Right lobe of liver (tissue), 6 donors: Measurements from ENCODE around the gene STPG4. TPM values are rescaled to one million over a fixed set of nuclear protein-coding genes. Genes with fewer than 3 reads are reported as not detected.

Experiments
- ATAC-seq, 4 donors: fragments of 200-7000 bp; cut with Tn5 transposase; one replicate each; pipeline ENCODE4 v1.9.1; 2020; ENCODE audit warnings: mild to moderate bottlenecking in 4 of 4, moderate library complexity in 4 of 4
- DNase-seq, 3 donors: peaks; one replicate each; pipeline ENCODE4 v3.0.0-alpha.2; 2020
- H3K27ac ChIP-seq, 3 donors: fragments of 200-600 bp; one replicate each; pipeline ENCODE4 v1.8.0; 2022
- H3K27me3 ChIP-seq, 2 donors: fragments of 200-600 bp; one replicate each; pipeline ENCODE4 v1.8.0; 2022
- H3K36me3 ChIP-seq, 4 donors: fragments of 200-600 bp; sonication (generic) in 1 of 4; one replicate each; pipeline versions ENCODE4 v1.5.1 to v1.8.0; 2017 to 2022; ENCODE audit warnings: control low read depth in 1 of 4
- H3K4me1 ChIP-seq, 4 donors: fragments of 200-600 bp; sonication (generic) in 1 of 4; one replicate each; pipeline versions ENCODE4 v1.5.1 to v1.8.0; 2017 to 2022; ENCODE audit warnings: control low read depth in 1 of 4
- H3K4me3 ChIP-seq, 3 donors: fragments of 200-600 bp; one replicate each; pipeline ENCODE4 v1.8.0; 2022
- H3K9me3 ChIP-seq, 4 donors: fragments of 200-600 bp; sonication (generic) in 1 of 4; one replicate each; pipeline versions ENCODE4 v1.5.1 to v1.8.0; 2017 to 2022; ENCODE audit warnings: control low read depth in 1 of 4
- POLR2A ChIP-seq: fragments of 450-650 bp; IDR thresholded peaks from one replicate; pipeline ENCODE4 v1.6.1; 2017; ENCODE audit warnings: antibody characterized with exemption, mild to moderate bottlenecking
- WGBS: methylation state at CpG from one replicate; pipeline ENCODE4 v1.1.6; 2018; ENCODE audit warnings: low coverage, low lambda C conversion rate; ENCODE audit not compliant: insufficient coverage; ENCODE audit errors: missing lambda C conversion rate; 5-methylcytosine and 5-hydroxymethylcytosine counted together
- intact Hi-C, 2 donors: fragments of 100-400 bp; cut with DNase I; formaldehyde crosslinking; loops; one replicate each; pipeline versions ENCODE4 v1.11.2 to v1.14.1; 2022
- total RNA-seq, 6 experiments: library from RNA; depleted of rRNA in 2 of 6; stranded (reverse); fragments of >200 nt in 2 of 6; fragmentation: NEBNext Ultra II Directional in 3 of 6; extraction: Animal tissue kit (Norgen Biotek cat#: 25700) in 3 of 6; gene quantifications; one replicate each; pipeline versions ENCODE4 v1.1.0 to v1.2.4, GENCODE V29; 2016 to 2023
- TF ChIP-seq, protein P1 (sequence below), 4 donors: fragments of 200-600 bp in 3 of 4; fragments of 450-650 bp in 1 of 4; IDR thresholded peaks; one replicate each; pipeline versions ENCODE4 v1.5.1 to v1.8.0; 2016 to 2022; ENCODE audit warnings: antibody characterized with exemption in 4 of 4, mild to moderate bottlenecking in 2 of 4
- donor health status: DM: no; HTN: yes; CAD: no.
- donor health status: DM: no; HTN: no; CAD: no.
- donor health status: DM: no; HTN: no; CAD: no.
- donor health status: DM: no; HTN: yes; CAD: no.
- donor health status: DM: no; HTN: yes; CAD: no.

Gene STPG4
- total RNA-seq, 6 experiments from 2014 or later = not detected

DNA sequence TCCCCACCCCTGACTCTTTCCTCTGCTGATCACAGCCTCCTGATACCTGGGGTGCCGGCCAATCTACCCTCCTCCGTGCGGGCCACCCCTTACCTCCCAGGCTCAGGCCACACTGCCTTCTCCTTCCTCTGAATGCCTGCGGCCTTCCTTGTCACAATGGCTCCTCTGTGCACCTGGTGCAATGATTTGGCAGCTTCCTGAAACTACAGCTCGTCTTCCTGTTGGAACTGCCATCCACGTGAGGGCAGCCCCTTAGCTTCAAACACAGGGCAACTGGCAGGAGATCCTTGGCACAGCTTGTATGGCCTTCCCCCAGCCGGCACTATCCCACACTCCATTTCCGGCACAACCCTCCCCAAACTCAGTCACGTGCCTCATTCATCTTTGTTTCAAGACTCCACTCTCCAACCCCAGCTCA is 69.0 kb downstream of the STPG4 start:
- 57% methylated on average over 5 of the region's 9 CpGs for WGBS
- intact Hi-C loops = no loop called here
- H3K4me1 ChIP-seq = peaks cover 0 to 9% (median 0%) of the 10 kb centered on the region in 4 donors
- no peaks in the 10 kb centered on the region for H3K27me3 ChIP-seq
- ATAC-seq (no peak), DNase-seq (no peak)
- no peak for TF ChIP-seq POLR2A
- TF ChIP-seq, protein P1, sequence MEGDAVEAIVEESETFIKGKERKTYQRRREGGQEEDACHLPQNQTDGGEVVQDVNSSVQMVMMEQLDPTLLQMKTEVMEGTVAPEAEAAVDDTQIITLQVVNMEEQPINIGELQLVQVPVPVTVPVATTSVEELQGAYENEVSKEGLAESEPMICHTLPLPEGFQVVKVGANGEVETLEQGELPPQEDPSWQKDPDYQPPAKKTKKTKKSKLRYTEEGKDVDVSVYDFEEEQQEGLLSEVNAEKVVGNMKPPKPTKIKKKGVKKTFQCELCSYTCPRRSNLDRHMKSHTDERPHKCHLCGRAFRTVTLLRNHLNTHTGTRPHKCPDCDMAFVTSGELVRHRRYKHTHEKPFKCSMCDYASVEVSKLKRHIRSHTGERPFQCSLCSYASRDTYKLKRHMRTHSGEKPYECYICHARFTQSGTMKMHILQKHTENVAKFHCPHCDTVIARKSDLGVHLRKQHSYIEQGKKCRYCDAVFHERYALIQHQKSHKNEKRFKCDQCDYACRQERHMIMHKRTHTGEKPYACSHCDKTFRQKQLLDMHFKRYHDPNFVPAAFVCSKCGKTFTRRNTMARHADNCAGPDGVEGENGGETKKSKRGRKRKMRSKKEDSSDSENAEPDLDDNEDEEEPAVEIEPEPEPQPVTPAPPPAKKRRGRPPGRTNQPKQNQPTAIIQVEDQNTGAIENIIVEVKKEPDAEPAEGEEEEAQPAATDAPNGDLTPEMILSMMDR (IDR thresholded peaks at IDR 0.05) = no peak
- no peak overlapping the region for H3K4me3 ChIP-seq
- H3K36me3 ChIP-seq = no peaks in the 10 kb centered on the region
- peak overlapping the region in 1 of 3 donors; percentile 13 for H3K27ac ChIP-seq
- no peaks in the 10 kb centered on the region for H3K9me3 ChIP-seq

DNA sequence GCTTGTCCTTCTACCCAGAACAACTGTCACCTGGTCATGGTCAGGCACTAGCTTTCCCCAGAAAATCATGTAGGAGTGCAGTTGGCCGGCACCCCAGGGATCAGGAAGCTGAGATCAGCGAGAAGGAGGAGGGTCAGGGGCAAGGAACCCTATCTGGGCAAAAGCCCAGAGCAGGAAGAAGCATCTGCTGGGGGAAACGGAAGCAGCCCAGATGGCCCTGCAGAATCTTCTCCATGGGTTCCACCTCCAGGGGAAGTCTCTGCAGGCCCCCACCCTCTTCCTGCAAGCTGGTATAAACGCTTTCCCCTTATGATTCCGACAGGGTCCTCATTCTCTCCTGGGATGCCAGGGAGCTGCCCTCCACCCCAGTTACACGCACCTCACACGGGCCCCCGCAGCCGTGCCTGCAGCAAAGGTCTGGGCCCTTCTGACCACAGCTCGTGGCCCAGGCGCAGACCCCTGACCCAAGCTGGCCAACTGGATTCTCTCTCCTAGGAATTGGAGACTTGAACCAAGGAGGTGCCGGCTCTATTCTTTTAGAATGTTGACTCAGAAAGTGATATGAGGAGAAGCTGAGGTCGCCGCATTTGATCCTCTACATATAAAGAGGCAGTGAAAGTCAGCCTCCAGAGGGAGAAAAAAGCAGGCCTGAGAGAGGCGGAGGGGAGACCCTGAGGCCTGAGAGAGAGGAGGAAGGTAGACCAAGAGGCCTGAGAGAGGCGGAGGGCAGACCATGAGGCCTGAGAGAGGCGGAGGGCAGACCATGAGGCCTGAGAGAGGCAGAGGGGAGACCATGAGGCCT is 71.0 kb downstream of the STPG4 start:
- no peak overlapping the region for H3K27ac ChIP-seq
- no peak for TF ChIP-seq POLR2A
- TF ChIP-seq, protein P1 (IDR thresholded peaks at IDR 0.05) = no peak
- H3K27me3 ChIP-seq = no peaks in the 10 kb centered on the region
- no peaks in the 10 kb centered on the region for H3K9me3 ChIP-seq
- H3K4me1 ChIP-seq = peaks cover 0 to 19% (median 8%) of the 10 kb centered on the region in 4 donors
- intact Hi-C loops = no loop called here
- no peaks in the 10 kb centered on the region for H3K36me3 ChIP-seq
- DNase-seq (no peak), ATAC-seq (peak; percentile 24 to 35 (median 29))
- 83% methylated on average over 6 of the region's 17 CpGs for WGBS
- no peak overlapping the region for H3K4me3 ChIP-seq

DNA sequence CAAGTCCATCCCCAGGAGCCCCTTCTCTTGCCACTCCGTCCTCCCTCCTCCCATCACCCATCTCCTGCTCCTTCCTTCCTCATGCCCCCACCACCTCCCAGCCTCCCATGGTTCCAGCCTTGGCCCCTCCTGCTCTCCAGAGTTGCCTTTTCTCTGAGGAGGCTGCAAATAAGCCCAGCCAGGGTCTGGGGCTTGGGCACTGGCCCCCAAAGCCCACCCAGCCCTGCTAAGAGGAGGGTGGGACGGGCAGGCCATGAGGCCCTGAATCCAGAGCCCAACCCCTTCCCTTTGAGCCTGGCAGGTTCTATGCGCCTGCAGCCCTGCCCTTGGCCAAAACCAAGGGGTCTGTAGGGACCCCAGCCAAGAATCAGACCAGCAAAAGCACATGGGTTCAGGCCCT is 71.6 kb downstream of the STPG4 start:
- H3K4me3 ChIP-seq = no peak overlapping the region
- 40% methylated on average over 1 of the region's 3 CpGs for WGBS
- peaks cover 0 to 20% (median 8%) of the 10 kb centered on the region in 4 donors for H3K4me1 ChIP-seq
- H3K9me3 ChIP-seq = no peaks in the 10 kb centered on the region
- H3K36me3 ChIP-seq = no peaks in the 10 kb centered on the region
- intact Hi-C loops = no loop called here
- no peak overlapping the region for H3K27ac ChIP-seq
- TF ChIP-seq, protein P1 (IDR thresholded peaks at IDR 0.05) = no peak
- TF ChIP-seq POLR2A = no peak
- no peak for DNase-seq
- ATAC-seq = no peak
- no peaks in the 10 kb centered on the region for H3K27me3 ChIP-seq

DNA sequence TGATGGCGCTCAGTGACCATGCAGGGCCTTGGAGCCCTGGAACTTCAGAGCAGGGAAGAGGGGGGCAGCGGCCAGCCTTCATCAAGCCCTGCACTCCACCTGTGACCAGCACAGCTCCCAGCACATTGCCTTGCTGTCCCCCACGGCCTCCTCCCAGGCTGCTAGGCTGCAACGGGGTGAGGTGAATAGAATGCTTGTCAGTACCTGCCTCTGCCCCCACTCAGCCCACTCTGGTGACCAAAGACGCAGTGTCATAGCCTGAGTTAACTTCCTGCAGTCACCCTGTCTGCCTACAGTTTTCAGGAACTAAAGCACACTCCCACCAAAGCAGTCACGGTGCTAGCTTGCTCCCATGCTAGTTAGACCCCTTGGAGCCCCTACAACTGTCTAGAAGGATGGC is 72.1 kb downstream of the STPG4 start:
- 86% methylated on average over 1 of the region's 6 CpGs for WGBS
- Histone ChIP-seq H3K27me3 (no peaks in the 10 kb centered on the region), H3K4me1 (peaks cover 0 to 22% (median 9%) of the 10 kb centered on the region in 4 donors), H3K4me3 (no peak overlapping the region), H3K36me3 (no peaks in the 10 kb centered on the region), H3K9me3 (no peaks in the 10 kb centered on the region), H3K27ac (no peak overlapping the region)
- no peak for DNase-seq
- intact Hi-C loops = no loop called here
- no peak for TF ChIP-seq POLR2A
- TF ChIP-seq, protein P1 (IDR thresholded peaks at IDR 0.05) = no peak
- ATAC-seq = no peak
